ENCODE measurements around the gene DGKG.

GRCh38 chr3:186208296-186208989, 153.6 kb downstream of the DGKG start:
- TF ChIP-seq CTCF (IDR thresholded peaks at IDR 0.05) = no peak
- no peak for TF ChIP-seq POLR2A (IDR thresholded peaks at IDR 0.05)

Measured in breast epithelium (tissue), 3 donors.